Activated CD8-positive, alpha-beta T cell treated with anti-CD3 and anti-CD28 coated beads for 36 hours (primary cell): ENCODE measurements around the gene IKBKE. TPM values are rescaled to one million over a fixed set of nuclear protein-coding genes. Genes with fewer than 3 reads are reported as not detected.

ENCODE experiments used
- ATAC-seq: fragments of 200-7000 bp; cut with Tn5 transposase; one replicate; pipeline ENCODE4 v1.10.0; 2021; ENCODE audit warnings: mild to moderate bottlenecking, moderate library complexity
- CTCF ChIA-PET: fragments of 350-600 bp; sonication (Branson Sonifier 250); formaldehyde crosslinking; loops from one replicate; lab custom pipeline; 2021; ENCODE audit warnings: antibody characterized with exemption; lab: Charles Lee
- POLR2A ChIA-PET: fragments of 350-600 bp; sonication (Branson Sonifier 250); formaldehyde crosslinking; loops from one replicate; lab custom pipeline; 2021; ENCODE audit warnings: antibody characterized with exemption; lab: Charles Lee
- DNase-seq: peaks from one replicate; pipeline ENCODE4 v3.0.0-alpha.2; 2020
- H3K27ac Mint-ChIP-seq: one replicate; pipeline ENCODE4 v1.8.0; 2021; ENCODE audit warnings: mild to moderate bottlenecking, mixed read lengths
- H3K27me3 Mint-ChIP-seq: one replicate; pipeline ENCODE4 v1.8.0; 2021; ENCODE audit warnings: mixed read lengths
- H3K36me3 Mint-ChIP-seq: one replicate; pipeline ENCODE4 v1.8.0; 2021; ENCODE audit warnings: low read depth, mixed read lengths
- H3K4me1 Mint-ChIP-seq: one replicate; pipeline ENCODE4 v1.8.0; 2021; ENCODE audit warnings: low read depth, mixed read lengths
- H3K4me3 Mint-ChIP-seq: one replicate; pipeline ENCODE4 v1.8.0; 2021; ENCODE audit warnings: mild to moderate bottlenecking, moderate library complexity, mixed read lengths
- H3K9me3 Mint-ChIP-seq: one replicate; pipeline ENCODE4 v1.8.0; 2021; ENCODE audit warnings: mixed read lengths
- intact Hi-C: fragments of 100-400 bp; cut with micrococcal nuclease; formaldehyde crosslinking; loops from one replicate; pipeline ENCODE4 v1.10.0; 2022
- total RNA-seq, 2 experiments: library from RNA; stranded (reverse); gene quantifications; one replicate each; pipeline ENCODE4 v1.2.3, GENCODE V29; 2021
- TF ChIP-seq, protein P1 (sequence below): fragments of 200-600 bp; IDR thresholded peaks from one replicate; pipeline ENCODE4 v1.8.0; 2022; ENCODE audit warnings: antibody characterized with exemption, mild to moderate bottlenecking

Gene IKBKE
- total RNA-seq, 2 experiments from 2014 or later: 14.3 to 14.9 TPM

GRCh38 chr1:206477581-206478380 lies 7.5 kb downstream of the IKBKE start:
- no peak for DNase-seq
- Mint-ChIP-seq H3K4me3 (no peak overlapping the region), H3K4me1 (peaks cover 48% of the 10 kb centered on the region), H3K27me3 (no peaks in the 10 kb centered on the region), H3K27ac (no peak overlapping the region), H3K36me3 (peaks cover 42% of the 10 kb centered on the region), H3K9me3 (no peaks in the 10 kb centered on the region)
- TF ChIP-seq, protein P1, sequence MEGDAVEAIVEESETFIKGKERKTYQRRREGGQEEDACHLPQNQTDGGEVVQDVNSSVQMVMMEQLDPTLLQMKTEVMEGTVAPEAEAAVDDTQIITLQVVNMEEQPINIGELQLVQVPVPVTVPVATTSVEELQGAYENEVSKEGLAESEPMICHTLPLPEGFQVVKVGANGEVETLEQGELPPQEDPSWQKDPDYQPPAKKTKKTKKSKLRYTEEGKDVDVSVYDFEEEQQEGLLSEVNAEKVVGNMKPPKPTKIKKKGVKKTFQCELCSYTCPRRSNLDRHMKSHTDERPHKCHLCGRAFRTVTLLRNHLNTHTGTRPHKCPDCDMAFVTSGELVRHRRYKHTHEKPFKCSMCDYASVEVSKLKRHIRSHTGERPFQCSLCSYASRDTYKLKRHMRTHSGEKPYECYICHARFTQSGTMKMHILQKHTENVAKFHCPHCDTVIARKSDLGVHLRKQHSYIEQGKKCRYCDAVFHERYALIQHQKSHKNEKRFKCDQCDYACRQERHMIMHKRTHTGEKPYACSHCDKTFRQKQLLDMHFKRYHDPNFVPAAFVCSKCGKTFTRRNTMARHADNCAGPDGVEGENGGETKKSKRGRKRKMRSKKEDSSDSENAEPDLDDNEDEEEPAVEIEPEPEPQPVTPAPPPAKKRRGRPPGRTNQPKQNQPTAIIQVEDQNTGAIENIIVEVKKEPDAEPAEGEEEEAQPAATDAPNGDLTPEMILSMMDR: no peak
- POLR2A ChIA-PET: interaction anchor here (0.6 to 1.6 kb wide), 3 partner anchors 16 to 29 kb away, joined by 3 to 4 read pairs (median 3); partner anchors contain the start of gene RASSF5
- CTCF ChIA-PET: interaction anchor here (2.0 to 9.2 kb wide), 8 partner anchors 13 to 187 kb away, joined by 8 to 112 read pairs (median 32); no protein-coding TSS in a partner anchor
- intact Hi-C loops: no loop called here
- no peak for ATAC-seq

DNA sequence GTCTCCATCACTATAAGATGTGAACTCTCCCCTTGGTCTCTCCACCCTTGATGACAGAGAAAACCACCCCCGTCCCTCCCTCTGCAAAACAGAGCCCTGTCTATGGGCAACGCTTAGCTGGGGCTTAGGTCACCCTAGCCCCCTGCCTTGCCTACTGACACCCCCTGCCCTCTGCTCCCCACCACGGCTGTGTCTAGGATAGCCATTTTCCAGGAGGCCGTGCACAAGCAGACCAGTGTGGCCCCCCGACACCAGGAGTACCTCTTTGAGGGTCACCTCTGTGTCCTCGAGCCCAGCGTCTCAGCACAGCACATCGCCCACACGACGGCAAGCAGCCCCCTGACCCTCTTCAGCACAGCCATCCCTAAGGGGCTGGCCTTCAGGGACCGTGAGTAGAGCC lies 8.5 kb downstream of the IKBKE start:
- H3K9me3 Mint-ChIP-seq: no peaks in the 10 kb centered on the region
- peaks cover 40% of the 10 kb centered on the region for H3K4me1 Mint-ChIP-seq
- no peak for DNase-seq
- H3K27me3 Mint-ChIP-seq: no peaks in the 10 kb centered on the region
- H3K36me3 Mint-ChIP-seq: peaks cover 39% of the 10 kb centered on the region
- ChIA-PET POLR2A (interaction anchor here (0.6 to 2.0 kb wide), 6 partner anchors 15 to 194 kb away, joined by 3 to 5 read pairs (median 4); no protein-coding TSS in a partner anchor), CTCF (interaction anchor here (0.7 to 9.2 kb wide), 38 partner anchors 8 to 430 kb away, joined by 3 to 112 read pairs (median 8); partner anchors contain the start of genes DYRK3, EIF2D, IKBKE and RASSF5)
- ATAC-seq: no peak
- intact Hi-C loops: no loop called here
- H3K4me3 Mint-ChIP-seq: no peak overlapping the region
- TF ChIP-seq, protein P1: no peak
- H3K27ac Mint-ChIP-seq: no peak overlapping the region

DNA sequence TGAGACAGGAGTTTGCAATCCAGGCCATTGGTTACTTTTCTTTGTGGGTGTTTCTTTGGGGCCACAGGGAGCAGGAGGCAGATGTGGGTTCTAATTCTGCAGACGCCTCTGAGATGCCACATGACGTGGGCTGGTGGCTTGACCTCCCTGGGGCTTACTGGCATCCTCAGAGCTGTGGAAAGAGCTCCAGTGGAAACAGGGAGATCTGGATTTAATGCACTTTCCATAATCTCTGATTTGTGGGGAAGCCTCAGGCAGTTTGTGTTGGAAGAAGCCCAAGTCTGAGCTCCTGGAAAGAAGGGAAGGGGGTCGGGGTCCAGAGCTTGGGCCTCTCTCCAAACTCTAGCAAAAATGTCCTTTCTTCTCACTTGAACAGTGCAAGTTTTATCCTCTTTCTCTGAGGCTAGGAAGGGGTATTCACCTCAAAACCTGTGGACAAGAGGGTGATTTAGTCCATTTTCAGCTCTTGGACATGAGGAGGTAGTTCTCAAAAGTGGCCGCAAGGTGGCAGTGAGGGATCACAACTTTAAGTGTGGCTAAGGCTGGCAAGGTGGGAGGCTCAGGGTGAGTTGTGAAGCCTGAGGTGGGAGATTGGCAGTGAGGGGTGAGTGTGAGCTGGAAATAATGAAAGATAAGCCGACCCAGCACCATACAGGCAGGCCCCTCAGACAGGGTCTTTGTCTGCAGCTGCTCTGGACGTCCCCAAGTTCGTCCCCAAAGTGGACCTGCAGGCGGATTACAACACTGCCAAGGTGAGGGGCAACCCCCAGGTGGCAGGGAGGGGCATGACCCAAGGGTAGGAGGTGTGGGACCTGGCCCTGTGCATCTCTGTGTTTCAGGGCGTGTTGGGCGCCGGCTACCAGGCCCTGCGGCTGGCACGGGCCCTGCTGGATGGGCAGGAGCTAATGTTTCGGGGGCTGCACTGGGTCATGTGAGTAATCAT lies 9.2 kb downstream of the IKBKE start:
- TF ChIP-seq, protein P1: peak; percentile 79
- peak; percentile 87 for ATAC-seq
- CTCF ChIA-PET: interaction anchor here (0.6 to 9.2 kb wide), 52 partner anchors 9 to 429 kb away, joined by 3 to 112 read pairs (median 6); partner anchors contain the start of genes DYRK3, EIF2D, IKBKE and RASSF5
- POLR2A ChIA-PET: interaction anchor here (1.0 to 2.0 kb wide), 7 partner anchors 8 to 194 kb away, joined by 3 to 5 read pairs (median 4); no protein-coding TSS in a partner anchor
- H3K9me3 Mint-ChIP-seq: no peaks in the 10 kb centered on the region
- no peaks in the 10 kb centered on the region for H3K27me3 Mint-ChIP-seq
- intact Hi-C loops: no loop called here
- DNase-seq: peak; percentile 91
- H3K4me3 Mint-ChIP-seq: no peak overlapping the region
- H3K27ac Mint-ChIP-seq: peak overlapping the region; percentile 60
- peaks cover 33% of the 10 kb centered on the region for H3K4me1 Mint-ChIP-seq
- peaks cover 34% of the 10 kb centered on the region for H3K36me3 Mint-ChIP-seq

DNA sequence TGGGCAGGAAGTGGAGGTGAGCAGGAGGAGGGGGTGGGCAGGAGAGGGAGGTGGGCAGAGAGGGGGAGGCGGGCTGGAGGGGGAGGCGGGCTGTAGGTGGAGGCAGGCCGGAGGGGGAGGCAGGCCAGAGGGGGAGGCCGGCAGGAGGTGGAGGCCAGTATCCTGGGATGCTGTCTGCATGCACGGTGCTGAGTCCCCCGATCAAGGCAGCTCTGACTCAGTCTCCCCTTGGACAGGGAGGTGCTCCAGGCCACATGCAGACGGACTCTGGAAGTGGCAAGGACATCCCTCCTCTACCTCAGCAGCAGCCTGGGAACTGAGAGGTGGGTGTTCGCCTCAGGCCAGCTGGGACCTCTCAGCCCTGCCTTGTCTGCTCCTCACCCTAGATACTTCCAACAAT lies 9.9 kb downstream of the IKBKE start:
- H3K4me3 Mint-ChIP-seq: no peak overlapping the region
- ChIA-PET POLR2A (interaction anchor here (1.1 to 2.0 kb wide), 3 partner anchors 9 to 190 kb away, joined by 3 to 5 read pairs (median 3); no protein-coding TSS in a partner anchor), CTCF (interaction anchor here (0.6 to 9.2 kb wide), 35 partner anchors 10 to 352 kb away, joined by 3 to 112 read pairs (median 8); partner anchors contain the start of genes DYRK3, EIF2D, IKBKE and RASSF5)
- H3K9me3 Mint-ChIP-seq: no peaks in the 10 kb centered on the region
- DNase-seq (no peak), ATAC-seq (no peak)
- TF ChIP-seq, protein P1: no peak
- H3K36me3 Mint-ChIP-seq: peaks cover 29% of the 10 kb centered on the region
- H3K27ac Mint-ChIP-seq: peak overlapping the region; percentile 17
- H3K27me3 Mint-ChIP-seq: no peaks in the 10 kb centered on the region
- intact Hi-C loops: no loop called here
- peaks cover 27% of the 10 kb centered on the region for H3K4me1 Mint-ChIP-seq
